Prostate gland (tissue), 2 donors: ENCODE measurements around the gene TMEM114.

Experiments
- CTCF ChIP-seq, 4 experiments: fragments of 200-600 bp in 2 of 4; fragments of 450-650 bp in 2 of 4; sonication (generic) in 2 of 4; IDR thresholded peaks; 1 replicate in 3 of 4; 2 replicates in 1 of 4; pipeline ENCODE4 v1.5.1; 2016 to 2019; ENCODE audit warnings: antibody characterized with exemption in 4 of 4, mild to moderate bottlenecking in 2 of 4, moderate library complexity in 2 of 4
- POLR2A ChIP-seq: fragments of 450-650 bp; IDR thresholded peaks from one replicate; pipeline ENCODE4 v1.6.1; 2016; ENCODE audit warnings: antibody characterized with exemption, mild to moderate bottlenecking
- POLR2AphosphoS5 ChIP-seq: sonication (generic); formaldehyde crosslinking; IDR thresholded peaks from one replicate; pipeline ENCODE4 v1.6.1; 2017; ENCODE audit warnings: antibody characterized with exemption

GRCh38 chr16:8528471-8528870 lies 61.8 kb downstream of the TMEM114 start:
- no peak for TF ChIP-seq CTCF (IDR thresholded peaks at IDR 0.05)
- no peak for TF ChIP-seq POLR2A
- TF ChIP-seq POLR2AphosphoS5: no peak
